HepG2 (cell line): Measurements from ENCODE around the gene SLC17A9. TPM values are rescaled to one million over a fixed set of nuclear protein-coding genes. Genes with fewer than 3 reads are reported as not detected.

Experiments used
- BRF2 ChIP-seq: sonication (generic); formaldehyde crosslinking; IDR thresholded peaks from 2 replicates; pipeline ENCODE4 v1.8.1; 2022; ENCODE audit warnings: mild to moderate bottlenecking, missing genetic modification reagents
- DRAP1 ChIP-seq: IDR thresholded peaks from 2 replicates; pipeline ENCODE4 v1.6.1; 2016; ENCODE audit warnings: missing genetic modification reagents, missing compliant biosample characterization
- GATAD2A ChIP-seq: IDR thresholded peaks from 2 replicates; pipeline ENCODE4 v1.6.1; 2016
- RCOR2 ChIP-seq: IDR thresholded peaks from 2 replicates; pipeline ENCODE4 v1.6.1; 2016; ENCODE audit warnings: missing biosample characterization, missing genetic modification reagents
- SATB2 ChIP-seq: sonication (generic); formaldehyde crosslinking; IDR thresholded peaks from 2 replicates; pipeline ENCODE4 v1.5.0; 2020; ENCODE audit warnings: missing genetic modification reagents
- SIN3A ChIP-seq: IDR thresholded peaks from 2 replicates; pipeline ENCODE4 v1.6.1; 2011; ENCODE audit warnings: low read depth, mild to moderate bottlenecking, control low read depth, low read length, borderline replicate concordance
- SMAD3 ChIP-seq: sonication (generic); formaldehyde crosslinking; IDR thresholded peaks from 2 replicates; pipeline ENCODE4 v1.4.0; 2020; ENCODE audit warnings: missing genetic modification reagents
- SNAPC4 ChIP-seq: sonication (generic); formaldehyde crosslinking; IDR thresholded peaks from 2 replicates; pipeline ENCODE4 v1.4.0; 2020; ENCODE audit warnings: mild to moderate bottlenecking, missing genetic modification reagents
- STAT5B ChIP-seq: sonication (generic); formaldehyde crosslinking; IDR thresholded peaks from 2 replicates; pipeline ENCODE4 v1.4.0; 2020; ENCODE audit warnings: missing genetic modification reagents
- TMF1 ChIP-seq: sonication (generic); formaldehyde crosslinking; IDR thresholded peaks from 2 replicates; pipeline ENCODE4 v1.8.1; 2022; ENCODE audit warnings: low read depth, missing genetic modification reagents
- ZBTB20 ChIP-seq: sonication (generic); formaldehyde crosslinking; IDR thresholded peaks from 2 replicates; pipeline ENCODE4 v1.8.1; 2023; ENCODE audit warnings: missing genetic modification reagents, low read depth, mild to moderate bottlenecking, borderline replicate concordance
- ZBTB49 ChIP-seq: sonication (generic); formaldehyde crosslinking; IDR thresholded peaks from 2 replicates; pipeline ENCODE4 v1.4.0; 2020; ENCODE audit warnings: missing genetic modification reagents, borderline replicate concordance
- ZBTB8A ChIP-seq: sonication (generic); formaldehyde crosslinking; IDR thresholded peaks from 2 replicates; pipeline ENCODE4 v1.4.0; 2020; ENCODE audit warnings: mild to moderate bottlenecking, low read depth, missing genetic modification reagents, borderline replicate concordance
- ZC3H13 ChIP-seq: sonication (generic); formaldehyde crosslinking; IDR thresholded peaks from 2 replicates; pipeline ENCODE4 v1.8.1; 2023; ENCODE audit warnings: mild to moderate bottlenecking, missing genetic modification reagents, moderate library complexity
- ZFP62 ChIP-seq: sonication (generic); formaldehyde crosslinking; IDR thresholded peaks from 2 replicates; pipeline ENCODE4 v1.4.0; 2020; ENCODE audit warnings: missing genetic modification reagents
- ZFY ChIP-seq: sonication (generic); formaldehyde crosslinking; IDR thresholded peaks from 2 replicates; pipeline ENCODE4 v1.4.0; 2020; ENCODE audit warnings: missing genetic modification reagents
- ZNF343 ChIP-seq: sonication (generic); formaldehyde crosslinking; IDR thresholded peaks from 2 replicates; pipeline ENCODE4 v1.4.0; 2020; ENCODE audit warnings: mild to moderate bottlenecking, missing genetic modification reagents
- ZNF543 ChIP-seq: sonication (generic); formaldehyde crosslinking; IDR thresholded peaks from 2 replicates; pipeline ENCODE4 v1.4.0; 2020; ENCODE audit warnings: mild to moderate bottlenecking, missing genetic modification reagents
- ZNF552 ChIP-seq: sonication (generic); formaldehyde crosslinking; IDR thresholded peaks from 2 replicates; pipeline ENCODE4 v1.9.0; 2022; ENCODE audit warnings: missing genetic modification reagents, mild to moderate bottlenecking, borderline replicate concordance
- ZNF556 ChIP-seq: sonication (generic); formaldehyde crosslinking; IDR thresholded peaks from 2 replicates; pipeline ENCODE4 v1.4.0; 2020; ENCODE audit warnings: mild to moderate bottlenecking, missing genetic modification reagents, borderline replicate concordance
- polyA plus RNA-seq, 8 experiments: library from polyadenylated mRNA; depleted of rRNA in 3 of 8; stranded (reverse) in 7 of 8; unstranded in 1 of 8; fragments of >200 nt; fragmentation: Illumina TruSeq in 4 of 8; extraction: Trizol in 4 of 8; gene quantifications; 2 replicates each; pipeline versions ENCODE4 v1.2.1 to v1.2.3, GENCODE V29; 2011 to 2016; ENCODE audit warnings: low read depth in 4 of 8, missing spikeins in 1 of 8, mixed read lengths in 1 of 8; ENCODE audit not compliant: insufficient read depth in 1 of 8
- total RNA-seq, 5 experiments: library from RNA; depleted of rRNA; stranded (reverse); fragments of >200 nt; fragmentation: Illumina TruSeq; extraction: Trizol; gene quantifications; 2 replicates each; pipeline ENCODE4 v1.2.3, GENCODE V29; 2016; ENCODE audit warnings: low read depth in 1 of 5

The SLC17A9 gene
- total and polyA plus RNA-seq, 2 of the 13 experiments (the other 11 are each of a cell fraction or from before 2014, with no cell fraction given), result 110 to 191 TPM

- TF ChIP-seq RCOR2 (CRISPR knock-in tag) (no peak), ZNF556 (CRISPR knock-in tag) (peak; percentile 92; the same call in 1 of the 2 replicates), SMAD3 (no peak), ZNF343 (CRISPR knock-in tag) (0 out of 2 replicates have a peak, but pooled peaks have one; percentile 75), ZFP62 (CRISPR knock-in tag) (no peak; the same call in 1 of the 2 replicates), STAT5B (CRISPR knock-in tag) (peak; percentile 52; the same call in 1 of the 2 replicates), ZBTB20 (CRISPR knock-in tag) (peak; percentile 44; the same call in 1 of the 2 replicates), SNAPC4 (CRISPR knock-in tag) (peak; percentile 57; the same call in 1 of the 2 replicates), GATAD2A (CRISPR knock-in tag) (no peak), ZNF543 (peak; percentile 78; the same call in 1 of the 2 replicates), ZC3H13 (CRISPR knock-in tag) (no peak; the same call in 1 of the 2 replicates), SIN3A (peak; percentile 61; the same call in 1 of the 2 replicates), DRAP1 (CRISPR knock-in tag) (peak; percentile 83), SATB2 (CRISPR knock-in tag) (peak; percentile 95), ZBTB49 (CRISPR knock-in tag) (0 out of 2 replicates have a peak, but pooled peaks have one; percentile 57), ZBTB8A (no peak), BRF2 (CRISPR knock-in tag) (0 out of 2 replicates have a peak, but pooled peaks have one; percentile 92), TMF1 (CRISPR knock-in tag) (peak; percentile 95), ZNF552 (CRISPR knock-in tag) (no peak), ZFY (peak; percentile 96)
Observed at GRCh38 chr20:62926229-62927127, 26.0 kb upstream of the SLC17A9 start, which contains the start of gene DIDO1 (continued).
